ENCODE data around the gene PSMD9.
A peak's percentile ranks its signal among the peaks of the same experiment; 100 is the strongest.

- TF ChIP-seq CTCF (IDR thresholded peaks at IDR 0.05) (peak; percentile 20 to 36 (median 26)), POLR2A (IDR thresholded peaks at IDR 0.05) (peak; percentile 60)
These were observed 49.2 kb upstream of the PSMD9 start for GRCh38 chr12:121839106-121839992.
